Measurements from ENCODE around the gene KSR2.

DNA sequence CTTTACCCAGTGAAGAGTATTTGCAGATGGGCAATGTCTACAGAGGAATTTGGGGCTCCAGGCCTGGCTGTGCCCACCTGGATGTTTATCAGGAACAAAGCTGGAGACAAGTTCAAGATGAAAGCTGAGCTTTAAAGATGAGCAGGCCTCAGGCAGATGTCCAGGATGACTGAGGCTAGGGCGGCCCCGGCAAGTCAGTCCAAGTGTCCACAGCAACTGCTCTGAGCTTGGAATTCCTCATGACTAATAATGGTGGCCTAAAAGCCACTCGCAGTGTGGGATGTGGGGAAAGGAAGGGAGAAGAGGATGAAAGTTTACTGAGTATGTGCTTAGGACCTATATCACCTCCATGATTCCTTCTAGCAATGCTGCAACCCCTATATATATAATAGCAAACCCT is 479.1 kb downstream of the KSR2 start:
- TF ChIP-seq POLR2A (IDR thresholded peaks at IDR 0.05) (no peak), CTCF (IDR thresholded peaks at IDR 0.05) (no peak)
